ENCODE data around the gene QDPR.
"Not testable (repeated sequence)": the region's sequence is repeated elsewhere in the genome, so short reads cannot be mapped to it uniquely, and the experiment has no call there.

Gene QDPR

DNA sequence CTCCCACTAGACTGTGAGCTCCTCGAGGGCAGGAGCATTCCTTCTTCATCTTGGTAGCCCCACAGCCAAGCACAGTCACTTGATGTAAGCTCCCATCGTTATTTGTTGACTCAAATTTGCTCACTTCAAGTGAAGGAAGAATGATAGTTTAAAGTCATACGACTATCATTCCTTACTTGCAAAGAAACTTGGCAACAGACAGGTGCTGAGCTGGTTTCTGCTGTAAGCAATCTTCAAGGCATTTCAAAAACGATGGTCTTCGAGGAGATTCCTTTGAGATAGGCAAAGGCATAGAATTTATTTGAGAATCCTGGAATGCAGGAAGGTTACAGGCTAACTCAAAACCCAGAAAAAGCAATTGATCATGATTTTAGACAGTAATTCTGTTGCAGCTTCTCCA lies 64.8 kb downstream of the QDPR start:
- no peaks in the 10 kb centered on the region for H3K36me3 ChIP-seq (ENCODE audit: low read length)
- no peak overlapping the region for H3K4me2 ChIP-seq (ENCODE audit: low read depth, low read length, poor library complexity, severe bottlenecking)
- no peak overlapping the region for H3K9ac ChIP-seq (ENCODE audit: low read length)
- no peak overlapping the region for H3K4me3 ChIP-seq (ENCODE audit: insufficient read depth, low read length, poor library complexity, severe bottlenecking)
- no peak for TF ChIP-seq EZH2phosphoT487 (conservative IDR thresholded peaks at IDR 0.05; ENCODE audit: low read length)
- TF ChIP-seq, protein P1, sequence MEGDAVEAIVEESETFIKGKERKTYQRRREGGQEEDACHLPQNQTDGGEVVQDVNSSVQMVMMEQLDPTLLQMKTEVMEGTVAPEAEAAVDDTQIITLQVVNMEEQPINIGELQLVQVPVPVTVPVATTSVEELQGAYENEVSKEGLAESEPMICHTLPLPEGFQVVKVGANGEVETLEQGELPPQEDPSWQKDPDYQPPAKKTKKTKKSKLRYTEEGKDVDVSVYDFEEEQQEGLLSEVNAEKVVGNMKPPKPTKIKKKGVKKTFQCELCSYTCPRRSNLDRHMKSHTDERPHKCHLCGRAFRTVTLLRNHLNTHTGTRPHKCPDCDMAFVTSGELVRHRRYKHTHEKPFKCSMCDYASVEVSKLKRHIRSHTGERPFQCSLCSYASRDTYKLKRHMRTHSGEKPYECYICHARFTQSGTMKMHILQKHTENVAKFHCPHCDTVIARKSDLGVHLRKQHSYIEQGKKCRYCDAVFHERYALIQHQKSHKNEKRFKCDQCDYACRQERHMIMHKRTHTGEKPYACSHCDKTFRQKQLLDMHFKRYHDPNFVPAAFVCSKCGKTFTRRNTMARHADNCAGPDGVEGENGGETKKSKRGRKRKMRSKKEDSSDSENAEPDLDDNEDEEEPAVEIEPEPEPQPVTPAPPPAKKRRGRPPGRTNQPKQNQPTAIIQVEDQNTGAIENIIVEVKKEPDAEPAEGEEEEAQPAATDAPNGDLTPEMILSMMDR (IDR thresholded peaks at IDR 0.05; ENCODE audit: insufficient read depth, low read length, poor library complexity, severe bottlenecking) = no peak
- H3K9me3 ChIP-seq (ENCODE audit: insufficient read depth, low read length) = no peaks in the 10 kb centered on the region
- H3K79me2 ChIP-seq (ENCODE audit: insufficient read depth, low read length) = no peaks in the 10 kb centered on the region
- no peak overlapping the region for H2AFZ ChIP-seq (ENCODE audit: low read depth, low read length, severe bottlenecking)
- no peak overlapping the region for H3K27ac ChIP-seq (ENCODE audit: low read depth, low read length)
- H3K9me2 ChIP-seq (replicated peaks; ENCODE audit: insufficient read depth, low read length) = no peaks in the 10 kb centered on the region
- H3F3A ChIP-seq (ENCODE audit: insufficient read depth) = no peaks in the 10 kb centered on the region
- no peaks in the 10 kb centered on the region for H4K20me1 ChIP-seq (ENCODE audit: low read depth, low read length)
- H3K27me3 ChIP-seq (ENCODE audit: low read length) = no peaks in the 10 kb centered on the region

DNA sequence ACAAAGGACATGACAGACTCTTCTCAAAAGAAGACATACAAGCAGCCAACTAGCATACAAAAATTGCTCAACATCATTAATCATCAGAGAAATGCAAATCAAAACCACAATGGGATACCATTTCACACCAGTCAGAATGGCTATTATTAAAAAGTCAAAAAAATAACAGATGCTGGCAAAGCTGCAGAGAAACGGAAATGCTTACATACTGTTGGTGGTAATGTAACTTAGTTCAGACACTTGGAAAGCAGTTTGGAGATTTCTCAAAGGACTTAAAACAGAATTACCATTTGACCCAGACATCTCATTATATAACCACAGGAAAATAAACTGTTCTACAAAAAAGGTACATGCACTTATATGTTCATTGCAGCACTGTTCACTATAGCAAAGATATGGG lies 69.4 kb downstream of the QDPR start:
- not testable (repeated sequence) for H3K79me2 ChIP-seq (ENCODE audit: insufficient read depth, low read length); H3K9me3 ChIP-seq (ENCODE audit: insufficient read depth, low read length); H2AFZ ChIP-seq (ENCODE audit: low read depth, low read length, severe bottlenecking); H3K9ac ChIP-seq (ENCODE audit: low read length); H4K20me1 ChIP-seq (ENCODE audit: low read depth, low read length); H3F3A ChIP-seq (ENCODE audit: insufficient read depth); H3K9me2 ChIP-seq (replicated peaks; ENCODE audit: insufficient read depth, low read length); H3K4me3 ChIP-seq (ENCODE audit: insufficient read depth, low read length, poor library complexity, severe bottlenecking); H3K36me3 ChIP-seq (ENCODE audit: low read length); H3K4me2 ChIP-seq (ENCODE audit: low read depth, low read length, poor library complexity, severe bottlenecking); H3K27me3 ChIP-seq (ENCODE audit: low read length); H3K27ac ChIP-seq (ENCODE audit: low read depth, low read length)

DNA sequence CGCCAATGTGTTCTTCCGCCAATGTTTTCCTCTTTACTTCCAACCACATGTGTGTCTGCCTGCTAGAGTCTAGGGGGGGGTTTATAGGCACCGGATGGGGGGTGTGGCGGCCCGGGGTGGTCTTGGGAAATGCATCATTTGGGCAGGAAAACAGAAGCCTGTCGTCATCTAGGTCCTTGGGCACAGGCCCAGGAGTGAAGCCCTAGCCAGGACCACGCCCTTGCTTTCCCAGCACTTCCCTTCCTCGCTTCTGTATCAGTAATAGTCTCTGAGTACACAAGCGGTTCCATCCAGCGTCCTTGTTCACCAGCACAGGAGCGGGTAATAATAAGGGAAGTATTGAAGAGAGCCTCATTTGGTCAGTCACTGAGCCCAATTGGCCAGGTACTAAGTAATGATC lies 74.5 kb downstream of the QDPR start:
- Histone ChIP-seq H3K4me3 (ENCODE audit: insufficient read depth, low read length, poor library complexity, severe bottlenecking) (no peak overlapping the region), H3K27me3 (ENCODE audit: low read length) (no peaks in the 10 kb centered on the region), H3F3A (ENCODE audit: insufficient read depth) (no peaks in the 10 kb centered on the region), H3K9ac (ENCODE audit: low read length) (no peak overlapping the region), H3K79me2 (ENCODE audit: insufficient read depth, low read length) (no peaks in the 10 kb centered on the region), H3K9me2 (replicated peaks; ENCODE audit: insufficient read depth, low read length) (no peaks in the 10 kb centered on the region), H4K20me1 (ENCODE audit: low read depth, low read length) (no peaks in the 10 kb centered on the region), H3K36me3 (ENCODE audit: low read length) (no peaks in the 10 kb centered on the region), H2AFZ (ENCODE audit: low read depth, low read length, severe bottlenecking) (no peak overlapping the region), H3K27ac (ENCODE audit: low read depth, low read length) (no peak overlapping the region), H3K4me2 (ENCODE audit: low read depth, low read length, poor library complexity, severe bottlenecking) (no peak overlapping the region), H3K9me3 (ENCODE audit: insufficient read depth, low read length) (no peaks in the 10 kb centered on the region)
- TF ChIP-seq EZH2phosphoT487 (conservative IDR thresholded peaks at IDR 0.05; ENCODE audit: low read length) = no peak
- TF ChIP-seq, protein P1 (IDR thresholded peaks at IDR 0.05; ENCODE audit: insufficient read depth, low read length, poor library complexity, severe bottlenecking) = no peak

DNA sequence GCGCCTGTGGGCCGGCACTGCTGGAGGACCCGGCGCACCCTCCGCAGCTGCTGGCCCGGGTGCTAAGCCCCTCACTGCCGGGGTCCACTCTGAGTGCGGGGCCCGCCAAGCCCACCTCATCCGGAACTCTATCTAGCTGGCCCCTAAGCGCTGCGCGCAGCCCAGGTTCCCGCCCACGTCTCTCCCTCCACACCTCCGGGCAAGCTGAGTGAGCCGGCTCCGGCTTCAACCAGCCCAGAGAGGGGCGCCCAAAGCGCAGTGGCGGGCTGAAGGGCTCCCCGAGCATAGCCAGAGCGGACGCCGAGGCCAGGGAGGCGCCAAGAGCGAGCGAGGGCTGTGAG lies 75.2 kb downstream of the QDPR start:
- TF ChIP-seq, protein P1 (IDR thresholded peaks at IDR 0.05; ENCODE audit: insufficient read depth, low read length, poor library complexity, severe bottlenecking) = no peak
- TF ChIP-seq EZH2phosphoT487 (conservative IDR thresholded peaks at IDR 0.05; ENCODE audit: low read length) = no peak
- H2AFZ ChIP-seq (ENCODE audit: low read depth, low read length, severe bottlenecking) = no peak overlapping the region
- H3K27ac ChIP-seq (ENCODE audit: low read depth, low read length) = no peak overlapping the region
- no peak overlapping the region for H3K4me2 ChIP-seq (ENCODE audit: low read depth, low read length, poor library complexity, severe bottlenecking)
- H3K36me3 ChIP-seq (ENCODE audit: low read length) = no peaks in the 10 kb centered on the region
- H3K9me3 ChIP-seq (ENCODE audit: insufficient read depth, low read length) = no peaks in the 10 kb centered on the region
- H3K9ac ChIP-seq (ENCODE audit: low read length) = no peak overlapping the region
- no peaks in the 10 kb centered on the region for H3K79me2 ChIP-seq (ENCODE audit: insufficient read depth, low read length)
- H3K27me3 ChIP-seq (ENCODE audit: low read length) = no peaks in the 10 kb centered on the region
- H3K4me3 ChIP-seq (ENCODE audit: insufficient read depth, low read length, poor library complexity, severe bottlenecking) = no peak overlapping the region
- H3F3A ChIP-seq (ENCODE audit: insufficient read depth) = no peaks in the 10 kb centered on the region
- H4K20me1 ChIP-seq (ENCODE audit: low read depth, low read length) = no peaks in the 10 kb centered on the region
- H3K9me2 ChIP-seq (replicated peaks; ENCODE audit: insufficient read depth, low read length) = no peaks in the 10 kb centered on the region
